ENCODE data around the gene DUS2. TPM values are rescaled to one million over a fixed set of nuclear protein-coding genes. Genes with fewer than 3 reads are reported as not detected.
"Not testable (repeated sequence)": the region's sequence is repeated elsewhere in the genome, so short reads cannot be mapped to it uniquely, and the experiment has no call there.

Gene DUS2
- total and polyA plus RNA-seq, 11 donors = 3.8 to 11.5 (median 7.2) TPM

DNA sequence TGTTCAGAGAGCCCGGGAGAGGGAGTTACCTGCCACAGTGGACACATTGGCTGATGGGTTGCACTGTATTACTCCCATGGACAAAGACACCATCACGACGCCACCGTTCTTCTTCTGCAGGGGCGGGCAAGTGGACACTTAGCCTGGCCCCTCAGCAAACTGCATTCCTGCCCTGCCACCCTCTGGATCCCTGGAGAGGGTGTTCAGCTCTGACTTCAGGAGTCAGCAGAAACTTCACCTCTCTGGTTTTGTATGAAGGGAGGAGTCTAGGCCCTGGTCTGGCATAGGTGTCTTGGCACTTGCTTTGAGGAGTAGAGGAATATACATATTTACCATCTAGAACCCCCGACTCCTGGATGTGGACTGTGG is 33.1 kb upstream of the DUS2 start:
- H3K4me3 ChIP-seq = no peak overlapping the region
- peaks cover 0 to 13% (median 0%) of the 10 kb centered on the region in 9 donors for H3K36me3 ChIP-seq
- no peaks in the 10 kb centered on the region for H3K9me3 ChIP-seq
- TF ChIP-seq, protein P1, sequence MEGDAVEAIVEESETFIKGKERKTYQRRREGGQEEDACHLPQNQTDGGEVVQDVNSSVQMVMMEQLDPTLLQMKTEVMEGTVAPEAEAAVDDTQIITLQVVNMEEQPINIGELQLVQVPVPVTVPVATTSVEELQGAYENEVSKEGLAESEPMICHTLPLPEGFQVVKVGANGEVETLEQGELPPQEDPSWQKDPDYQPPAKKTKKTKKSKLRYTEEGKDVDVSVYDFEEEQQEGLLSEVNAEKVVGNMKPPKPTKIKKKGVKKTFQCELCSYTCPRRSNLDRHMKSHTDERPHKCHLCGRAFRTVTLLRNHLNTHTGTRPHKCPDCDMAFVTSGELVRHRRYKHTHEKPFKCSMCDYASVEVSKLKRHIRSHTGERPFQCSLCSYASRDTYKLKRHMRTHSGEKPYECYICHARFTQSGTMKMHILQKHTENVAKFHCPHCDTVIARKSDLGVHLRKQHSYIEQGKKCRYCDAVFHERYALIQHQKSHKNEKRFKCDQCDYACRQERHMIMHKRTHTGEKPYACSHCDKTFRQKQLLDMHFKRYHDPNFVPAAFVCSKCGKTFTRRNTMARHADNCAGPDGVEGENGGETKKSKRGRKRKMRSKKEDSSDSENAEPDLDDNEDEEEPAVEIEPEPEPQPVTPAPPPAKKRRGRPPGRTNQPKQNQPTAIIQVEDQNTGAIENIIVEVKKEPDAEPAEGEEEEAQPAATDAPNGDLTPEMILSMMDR (IDR thresholded peaks at IDR 0.05) = no peak
- TF ChIP-seq POLR2A (IDR thresholded peaks at IDR 0.05) = no peak
- ATAC-seq (no peak), DNase-seq (no peak)
- peaks cover 4 to 35% (median 21%) of the 10 kb centered on the region in 12 donors for H3K4me1 ChIP-seq
- intact Hi-C loops (cut with DNase I) = loop anchor here in 6 of 10 donors (5.0 to 10.0 kb wide), 6 partner anchors 52 to 242 kb away; no protein-coding TSS in a partner anchor
- 73 to 81% (median 78%) methylated on average over 6 of the region's 6 CpGs for WGBS, 4 donors
- H3K27ac ChIP-seq = no peak overlapping the region
- no peaks in the 10 kb centered on the region for H3K27me3 ChIP-seq

- Histone ChIP-seq H3K4me1 (peaks cover 0 to 36% (median 11%) of the 10 kb centered on the region in 12 donors), H3K9me3 (no peaks in the 10 kb centered on the region), H3K27me3 (no peaks in the 10 kb centered on the region), H3K4me3 (peak overlapping the region in 7 of 12 donors; percentile 34 to 54 (median 51)), H3K27ac (peak overlapping the region in 10 of 12 donors; percentile 67 to 88 (median 83)), H3K36me3 (peaks cover 0 to 13% (median 0%) of the 10 kb centered on the region in 9 donors)
- peak in 3 of 4 donors; percentile 5 to 35 (median 8) for ATAC-seq
- TF ChIP-seq, protein P1 (IDR thresholded peaks at IDR 0.05) = no peak
- no peak for TF ChIP-seq POLR2A (IDR thresholded peaks at IDR 0.05)
- 77 to 81% (median 78%) methylated on average over 19 to 20 of the region's 20 CpGs for WGBS, 4 donors
- no peak for DNase-seq
- intact Hi-C loops (cut with DNase I) = loop anchor here (1.0 to 10.0 kb wide), 9 partner anchors 48 to 240 kb away; no protein-coding TSS in a partner anchor
Observed at GRCh38 chr16:67992661-67993206, 30.4 kb upstream of the DUS2 start.

GRCh38 chr16:67993207-67994039 is 29.7 kb upstream of the DUS2 start:
- peak; percentile 83 to 92 (median 88) for DNase-seq
- H3K36me3 ChIP-seq = peaks cover 0 to 13% (median 0%) of the 10 kb centered on the region in 9 donors
- H3K27me3 ChIP-seq = no peaks in the 10 kb centered on the region
- intact Hi-C loops (cut with DNase I) = loop anchor here (1.0 to 10.0 kb wide), 9 partner anchors 47 to 239 kb away; no protein-coding TSS in a partner anchor
- no peaks in the 10 kb centered on the region for H3K9me3 ChIP-seq
- H3K27ac ChIP-seq = peak overlapping the region; percentile 43 to 88 (median 81)
- 5 to 18% (median 12%) methylated on average over 15 to 39 of the region's 39 CpGs for WGBS, 4 donors
- H3K4me3 ChIP-seq = peak overlapping the region in 10 of 12 donors; percentile 3 to 54 (median 47)
- TF ChIP-seq, protein P1 (IDR thresholded peaks at IDR 0.05) = peak; percentile 97 to 100 (median 100)
- TF ChIP-seq POLR2A (IDR thresholded peaks at IDR 0.05) = peak in 1 of 2 donors; percentile 29
- ATAC-seq = peak; percentile 90 to 95 (median 94)
- peaks cover 0 to 36% (median 9%) of the 10 kb centered on the region in 12 donors for H3K4me1 ChIP-seq

DNA sequence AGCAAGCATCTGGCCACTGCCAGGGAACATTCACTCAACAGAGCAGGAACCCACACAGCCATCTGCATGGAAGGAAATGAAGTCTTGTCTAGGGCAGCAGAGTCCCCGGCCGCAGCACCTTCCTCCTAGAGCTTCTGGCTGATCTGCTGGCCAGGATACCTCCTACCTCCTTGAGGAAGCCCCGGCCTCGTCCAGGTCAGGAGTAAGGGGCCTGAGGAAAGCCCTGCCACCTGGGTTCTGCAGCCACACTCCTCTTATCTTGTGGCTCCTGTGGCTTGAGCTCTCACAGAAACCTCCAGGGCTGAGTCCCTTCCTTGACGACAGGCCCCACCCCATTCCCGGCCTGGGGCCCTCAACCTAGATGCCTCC is 29.1 kb upstream of the DUS2 start:
- H3K4me3 ChIP-seq = peak overlapping the region in 4 of 12 donors; percentile 35 to 54 (median 49)
- peaks cover 0 to 13% (median 0%) of the 10 kb centered on the region in 9 donors for H3K36me3 ChIP-seq
- not testable (repeated sequence) for H3K27me3 ChIP-seq, H3K9me3 ChIP-seq, DNase-seq
- ATAC-seq = peak in 2 of 4 donors; percentile 8 to 38
- peak overlapping the region in 11 of 12 donors; percentile 67 to 88 (median 82) for H3K27ac ChIP-seq
- 50 to 67% (median 63%) methylated on average over 4 to 6 of the region's 6 CpGs; no CpG with 5 or more reads in 1 of the 4 donors for WGBS, 4 donors
- H3K4me1 ChIP-seq = peaks cover 0 to 38% (median 9%) of the 10 kb centered on the region in 12 donors
- intact Hi-C loops (cut with DNase I) = loop anchor here in 6 of 10 donors (5.0 to 10.0 kb wide), 6 partner anchors 48 to 238 kb away; no protein-coding TSS in a partner anchor
